Measurements from ENCODE around the gene UAP1L1.
"Not testable (repeated sequence)": the region's sequence is repeated elsewhere in the genome, so short reads cannot be mapped to it uniquely, and the experiment has no call there.

Gene UAP1L1

DNA sequence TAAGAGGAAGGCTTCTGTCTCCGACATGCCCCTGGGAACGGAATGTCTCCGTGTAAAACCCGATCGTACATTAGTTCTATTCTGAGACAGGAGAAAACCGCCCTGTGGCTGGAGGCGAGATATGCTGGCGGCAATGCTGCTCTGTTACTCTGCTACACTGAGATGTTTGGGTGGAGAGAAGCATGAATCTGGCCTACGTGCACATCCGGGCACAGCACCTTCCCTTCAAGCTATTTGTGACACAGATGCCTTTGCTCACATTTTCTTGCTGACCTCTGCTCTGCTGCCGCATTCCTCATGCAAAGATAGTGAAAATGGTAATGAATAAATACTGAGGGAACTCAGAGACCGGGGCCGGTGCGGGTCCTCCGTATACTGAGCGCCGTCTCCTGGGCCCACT lies 39.4 kb downstream of the UAP1L1 start:
- no peak for DNase-seq

DNA sequence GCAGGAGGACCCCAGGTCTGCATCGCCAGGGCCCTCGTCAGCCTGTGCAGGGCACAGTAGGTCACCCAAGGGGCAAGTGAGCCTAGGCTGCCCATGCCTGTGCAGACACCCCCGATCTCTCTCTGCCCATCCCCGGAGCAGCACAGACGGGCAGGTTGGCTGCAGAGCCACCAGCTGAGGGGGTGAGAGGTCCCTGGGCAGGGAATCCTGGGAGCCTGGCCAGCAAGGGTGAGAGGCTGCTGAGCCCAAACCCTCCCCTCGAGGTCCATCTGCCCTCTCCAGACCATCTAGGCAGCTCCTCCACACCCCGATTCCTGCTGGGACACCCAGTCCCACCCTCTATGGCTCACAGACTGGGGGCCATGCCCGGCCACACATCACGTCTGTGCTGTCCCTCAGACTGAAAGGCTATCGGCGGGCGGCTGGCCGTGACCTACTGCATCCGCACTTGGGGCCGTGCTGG lies 40.0 kb downstream of the UAP1L1 start:
- no peak for DNase-seq

DNA sequence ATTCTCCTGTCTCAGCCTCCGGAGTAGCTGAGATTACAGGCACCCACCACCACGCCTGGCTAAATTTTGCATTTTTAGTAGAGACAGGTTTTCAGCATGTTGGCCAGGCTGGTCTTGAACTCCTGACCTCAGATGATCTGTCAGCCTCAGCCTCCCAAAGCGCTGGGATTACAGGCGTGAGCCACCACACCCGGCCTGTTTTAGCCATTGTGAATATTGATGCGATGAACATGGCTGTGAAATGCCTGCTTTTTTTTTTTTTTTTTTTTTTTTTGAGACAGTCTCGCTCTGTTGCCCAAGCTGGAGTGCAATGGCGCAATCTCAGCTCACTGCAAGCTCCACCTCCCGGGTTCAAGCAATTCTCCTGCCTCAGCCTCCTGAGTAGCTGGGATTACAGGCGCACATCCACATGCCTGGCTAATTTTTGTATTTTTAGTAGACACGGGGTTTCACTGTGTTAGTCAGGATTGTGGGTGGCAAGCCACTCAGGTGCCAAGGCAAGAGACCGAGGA lies 40.8 kb downstream of the UAP1L1 start:
- DNase-seq = not testable (repeated sequence)

DNA sequence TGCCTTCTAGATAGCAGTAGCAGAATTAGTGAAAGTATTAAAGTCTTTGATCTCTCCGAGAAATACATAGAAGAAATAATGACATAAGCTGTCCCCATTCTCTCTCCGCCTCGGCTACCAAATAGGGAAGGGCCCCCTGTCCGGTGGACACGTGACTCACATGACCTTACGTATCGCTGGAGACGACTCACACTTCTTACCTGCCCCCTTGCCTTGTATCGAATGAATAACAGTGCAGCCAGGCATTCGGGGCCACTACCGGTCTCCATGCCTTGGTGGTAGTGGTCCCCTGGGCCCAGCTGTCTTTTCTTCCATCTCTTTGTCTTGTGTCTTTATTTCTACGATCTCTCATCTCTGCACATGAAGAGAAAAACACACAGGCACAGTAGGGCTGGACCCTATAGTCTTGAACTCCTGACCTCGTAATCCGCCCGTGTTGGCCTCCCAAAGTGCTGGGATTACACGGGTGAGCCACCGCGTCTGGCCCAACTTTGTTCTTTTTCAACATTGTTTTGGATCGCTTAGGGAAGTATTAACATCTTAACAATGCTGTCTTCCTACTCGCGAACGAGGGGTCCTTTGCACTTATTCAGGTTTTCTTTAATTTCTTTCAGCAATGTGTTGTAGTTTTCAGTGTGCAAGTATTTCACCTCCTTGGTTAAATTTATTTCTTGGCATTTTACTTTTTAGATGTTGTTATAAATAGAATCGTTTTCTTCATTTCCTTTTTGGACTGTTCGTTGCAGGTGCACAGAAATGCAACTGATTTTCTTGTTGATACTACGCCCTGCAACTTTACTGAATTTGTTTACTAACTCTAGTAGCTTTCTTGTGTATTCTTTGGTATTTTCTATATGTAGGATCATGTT lies 44.8 kb downstream of the UAP1L1 start:
- not testable (repeated sequence) for DNase-seq

DNA sequence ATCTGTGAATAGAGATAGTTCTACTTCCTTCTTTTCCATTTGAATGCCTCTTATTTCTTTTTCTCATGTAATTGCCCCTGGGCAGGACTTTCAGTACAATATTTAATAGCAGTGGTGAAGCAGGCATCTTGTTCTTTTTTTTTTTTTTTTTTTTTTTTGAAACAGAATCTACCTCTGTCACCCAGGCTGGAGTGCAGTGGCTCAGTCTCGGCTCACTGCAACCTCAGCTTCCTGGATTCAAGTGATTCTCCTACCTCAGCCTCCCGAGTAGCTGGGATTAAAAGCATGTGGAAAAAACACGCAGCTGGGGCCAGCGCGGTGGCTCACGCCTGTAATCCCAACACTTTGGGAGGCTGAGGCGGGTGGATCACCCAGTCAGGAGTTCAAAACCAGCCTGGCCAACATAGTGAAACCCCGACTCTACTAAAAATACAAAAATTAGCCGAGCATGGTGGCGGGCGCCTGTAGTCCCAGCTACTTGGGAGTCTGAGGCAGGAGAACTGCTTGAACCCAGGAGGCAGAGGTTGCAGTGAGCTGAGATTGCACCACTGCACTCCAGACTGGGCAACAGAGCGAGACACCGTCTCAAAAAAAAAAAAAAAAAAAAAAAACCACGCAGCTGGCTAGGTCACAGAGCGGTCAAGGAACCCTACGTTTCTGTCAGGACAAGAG lies 45.6 kb downstream of the UAP1L1 start:
- not testable (repeated sequence) for DNase-seq

DNA sequence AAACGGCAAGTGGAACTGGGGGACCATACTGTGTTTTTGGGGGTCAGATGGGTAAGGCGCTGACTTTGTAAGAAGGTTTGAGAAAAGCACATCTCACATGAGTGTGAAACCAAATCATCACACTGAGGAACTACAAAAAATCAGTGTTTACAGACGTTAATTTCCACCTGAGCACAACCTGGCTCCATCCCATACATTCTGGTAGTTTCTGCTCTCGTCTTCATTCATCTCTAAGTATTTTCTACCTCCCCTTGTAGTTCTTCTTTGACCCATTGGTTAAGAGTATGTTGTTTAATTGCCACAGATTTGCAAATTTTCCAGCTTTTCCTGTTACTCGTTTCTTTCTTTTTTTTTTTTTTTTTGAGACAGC lies 46.1 kb downstream of the UAP1L1 start:
- no peak for DNase-seq

DNA sequence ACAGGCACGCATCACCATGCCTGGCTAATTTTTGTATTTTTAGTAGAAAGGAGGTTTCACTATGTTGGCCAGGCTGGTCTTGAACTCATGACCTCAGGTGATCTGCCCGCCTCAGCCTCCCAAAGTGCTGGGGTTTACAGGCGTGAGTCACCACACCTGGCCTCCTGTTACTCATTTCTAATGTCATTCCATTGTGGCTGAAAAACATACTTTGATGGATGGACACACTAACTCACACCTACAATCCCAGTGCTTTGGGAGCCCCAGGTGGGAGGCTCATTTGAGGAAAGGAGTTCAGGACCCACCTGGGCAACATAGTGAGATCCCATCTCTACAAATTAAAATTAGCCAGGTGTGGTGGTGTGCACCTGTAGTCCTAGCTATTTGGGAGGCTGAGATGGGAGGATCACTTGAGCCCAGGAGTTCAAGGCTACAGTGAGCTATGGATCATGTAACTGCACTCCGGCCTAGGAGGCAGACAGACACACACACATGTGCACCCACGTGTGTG lies 46.7 kb downstream of the UAP1L1 start:
- DNase-seq = not testable (repeated sequence)

DNA sequence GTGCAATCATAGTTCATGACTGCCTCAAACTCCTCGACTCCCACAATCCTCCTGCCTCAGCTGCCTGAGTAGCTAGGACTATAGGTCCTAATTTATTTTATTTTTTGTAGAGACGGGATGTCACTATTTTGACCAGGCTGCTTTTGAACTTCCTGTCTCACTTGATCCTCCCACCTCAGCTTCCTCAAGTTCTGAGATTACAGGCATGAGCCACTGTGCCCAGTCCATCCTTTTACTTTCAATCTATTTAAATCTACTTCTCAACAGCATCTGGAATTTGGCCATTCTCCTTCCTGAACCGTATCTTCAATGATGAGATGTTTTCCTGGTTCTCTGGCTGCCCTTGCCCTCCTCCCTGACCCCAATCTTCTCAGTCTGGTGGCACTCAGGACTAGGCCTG lies 49.5 kb downstream of the UAP1L1 start:
- no peak for DNase-seq

DNA sequence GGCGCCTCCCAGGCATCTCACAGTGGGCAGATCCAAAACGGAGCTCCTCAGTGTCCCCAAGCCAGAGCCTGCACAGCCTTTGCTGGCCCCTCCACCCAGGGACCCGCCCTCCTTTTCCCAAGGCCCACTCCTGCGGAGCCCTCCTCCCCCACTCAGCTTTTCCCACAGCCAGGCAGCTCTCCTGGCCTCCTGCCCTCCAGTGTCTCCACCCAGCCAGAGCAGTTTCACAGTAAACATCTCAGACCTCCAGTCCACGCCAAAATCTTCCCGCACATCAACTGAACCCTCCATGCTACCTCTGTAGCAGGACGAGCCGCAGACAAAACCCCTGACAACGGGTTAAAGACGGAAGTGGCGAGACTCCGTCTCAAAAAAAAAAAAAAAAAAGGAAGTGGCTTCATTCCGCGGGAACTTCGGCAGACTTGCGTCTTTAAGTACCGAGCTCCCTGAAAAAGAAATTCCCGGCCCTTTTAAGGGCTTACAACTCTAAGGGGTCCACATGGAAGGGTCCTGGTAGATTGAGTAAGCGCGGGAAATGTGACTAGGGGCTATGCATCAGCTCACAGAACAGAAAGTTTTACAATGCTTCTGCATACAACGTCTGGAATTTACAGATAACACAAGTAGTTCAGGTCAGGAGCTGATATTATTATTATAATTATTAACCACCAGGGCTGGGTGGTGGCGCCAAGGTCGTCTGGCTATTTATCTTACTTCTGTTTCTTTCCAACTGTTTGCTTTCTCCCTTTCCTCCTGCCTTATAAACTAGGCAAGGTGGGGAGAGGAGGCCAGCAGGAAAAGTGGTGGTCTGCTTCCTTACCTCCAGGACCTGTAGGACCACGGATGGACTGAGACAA lies 50.2 kb downstream of the UAP1L1 start:
- DNase-seq = no peak

DNA sequence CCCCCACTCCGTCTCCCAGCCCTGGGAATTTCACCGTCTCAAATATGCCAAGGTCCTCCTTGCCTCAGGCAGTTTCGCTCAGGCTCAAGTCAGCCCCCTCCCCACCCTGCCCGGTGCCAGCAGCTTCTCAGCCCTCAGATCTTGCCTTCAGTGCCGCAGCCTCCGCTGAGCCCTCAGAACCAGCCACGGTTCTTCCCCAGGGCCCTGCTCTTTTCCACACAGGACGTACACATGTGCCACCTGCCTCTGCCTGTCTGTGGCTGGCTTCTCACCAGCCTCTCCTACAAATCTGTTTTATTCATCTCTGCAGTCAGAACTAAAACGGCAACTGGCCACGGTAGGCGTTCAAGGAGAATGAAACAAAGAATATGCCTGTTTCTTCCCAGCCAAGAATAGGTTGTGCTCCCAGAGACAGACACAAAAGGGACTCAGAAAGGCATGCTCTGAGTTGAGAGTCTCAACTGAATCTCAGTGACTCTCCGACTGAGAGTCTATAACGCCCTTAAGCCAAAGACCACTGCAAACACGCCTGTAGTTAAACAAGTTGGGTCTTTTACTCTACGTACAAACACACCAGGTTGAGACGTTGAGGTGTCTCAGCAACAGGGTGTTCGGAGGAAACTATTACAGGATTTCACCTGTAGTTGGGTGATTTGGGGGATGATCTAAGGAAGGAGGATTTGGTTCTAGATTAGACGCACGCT lies 51.0 kb downstream of the UAP1L1 start:
- no peak for DNase-seq

DNA sequence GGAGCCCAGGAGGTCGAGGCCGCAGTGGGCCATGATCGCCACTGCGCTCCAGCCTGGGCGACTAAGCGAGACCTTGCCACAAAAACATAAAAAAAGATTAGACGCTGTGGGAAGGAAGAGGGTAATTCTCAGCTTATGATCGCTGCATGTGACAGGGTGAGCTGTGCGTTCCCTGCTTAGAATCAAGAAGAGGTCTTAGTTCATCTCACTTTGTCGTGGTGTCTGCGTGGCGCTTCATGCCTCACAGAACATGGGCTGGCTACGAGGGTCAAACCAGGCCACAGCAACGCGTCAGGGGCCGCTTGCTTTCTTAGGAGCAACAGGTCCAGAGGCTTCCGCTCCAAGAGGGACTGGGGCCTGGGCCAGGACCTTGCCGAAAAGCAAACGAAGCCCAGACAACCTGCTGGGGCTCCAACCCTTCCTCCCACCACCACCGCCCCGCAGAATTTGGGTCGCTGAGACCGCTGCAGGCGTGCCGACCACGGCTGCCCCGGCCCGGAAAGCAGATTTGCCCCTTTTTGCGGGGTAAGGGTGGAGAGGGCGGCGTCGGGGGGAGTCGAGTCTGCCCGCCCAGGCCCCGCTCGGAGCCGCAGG lies 51.6 kb downstream of the UAP1L1 start:
- no peak for DNase-seq

DNA sequence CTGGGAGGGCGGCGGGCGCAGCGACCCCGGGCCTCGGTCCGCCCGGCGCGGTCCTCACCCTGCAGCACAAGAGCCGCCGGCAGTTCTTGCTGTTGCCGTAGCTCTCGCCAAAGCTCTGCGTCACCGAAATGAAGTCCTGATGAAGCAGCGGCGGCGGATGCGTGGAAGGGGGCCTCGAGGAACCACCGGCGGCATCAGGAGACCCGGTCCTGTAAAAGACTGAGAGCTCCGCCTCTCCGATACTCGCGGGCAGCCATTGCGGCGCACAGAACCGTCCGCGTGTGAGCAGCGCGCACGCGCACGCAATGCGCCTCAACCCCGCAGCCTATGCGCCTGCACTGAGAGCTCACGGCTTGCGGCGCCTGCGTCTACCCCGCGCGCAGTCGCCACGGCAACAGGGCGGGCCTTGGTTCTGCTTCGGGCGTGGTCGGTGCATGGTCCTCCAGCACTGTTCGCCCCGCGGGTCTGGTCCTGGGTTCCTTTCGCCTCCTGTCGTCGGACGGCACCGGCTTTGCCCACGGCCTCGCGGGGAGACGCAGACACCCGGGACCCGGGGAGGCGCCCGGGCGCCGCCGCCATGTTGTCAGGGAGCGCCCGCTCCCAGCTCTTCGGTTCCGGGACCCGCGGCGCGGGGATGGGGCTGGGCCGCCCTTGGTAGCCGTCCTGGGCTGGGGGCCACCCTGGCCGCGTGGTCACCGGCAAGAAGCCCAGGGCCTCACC lies 52.3 kb downstream of the UAP1L1 start:
- peak; percentile 88 to 91 for DNase-seq

DNA sequence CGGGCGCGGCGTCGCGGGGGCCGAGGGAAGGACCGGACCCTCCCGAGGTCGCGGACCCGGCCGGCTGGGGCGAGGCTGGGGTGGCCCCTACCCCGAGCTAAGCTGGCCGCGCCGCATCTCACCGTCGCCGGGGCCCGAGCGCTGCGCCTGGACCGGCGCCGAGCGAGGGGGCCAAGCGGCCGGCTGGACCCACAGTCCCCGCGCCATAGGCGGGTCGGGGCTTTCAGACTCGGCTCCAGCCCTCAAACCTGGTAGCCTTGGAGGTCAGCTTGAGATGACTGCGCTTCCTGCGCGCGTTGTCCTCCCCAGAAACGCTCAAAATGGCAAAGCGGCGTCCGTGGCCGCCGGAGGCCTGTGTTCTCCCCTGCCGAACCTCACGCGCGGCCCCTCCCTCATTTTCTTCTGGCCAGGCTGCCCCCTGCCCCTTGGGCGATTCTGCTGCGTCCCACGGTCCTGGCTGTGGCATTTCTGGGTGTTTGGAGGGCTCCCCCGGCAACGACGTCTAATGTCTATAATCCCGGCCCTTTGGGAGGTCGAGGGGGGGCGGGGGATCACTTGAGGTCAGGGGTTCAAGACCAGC lies 52.9 kb downstream of the UAP1L1 start:
- no peak for DNase-seq
